ENCODE results near the gene TUBB4B.

DNA sequence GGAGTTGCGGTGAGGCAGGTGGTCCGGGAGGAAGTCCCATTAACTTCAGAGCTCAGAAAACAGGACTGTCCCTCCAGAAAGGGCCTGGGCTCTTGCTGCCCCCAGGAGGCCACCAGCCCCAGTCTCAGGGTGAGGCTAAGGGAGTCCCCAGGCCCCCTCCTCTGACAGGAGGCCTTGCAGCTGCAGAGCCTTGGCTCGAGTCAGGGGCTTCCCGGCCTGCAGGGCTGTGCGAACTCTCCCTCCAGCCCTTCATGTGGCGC, 6.8 kb downstream of the TUBB4B start:
- TF ChIP-seq CTCF (IDR thresholded peaks at IDR 0.05) (no peak), POLR2A (IDR thresholded peaks at IDR 0.05) (no peak)

Data from thyroid gland (tissue), 4 donors.